Smooth muscle cell (in vitro differentiated cells): ENCODE data around the gene CFDP1. TPM values are rescaled to one million over a fixed set of nuclear protein-coding genes. Genes with fewer than 3 reads are reported as not detected.
A peak's percentile ranks its signal among the peaks of the same experiment; 100 is the strongest.
"Not testable (repeated sequence)": the region's sequence is repeated elsewhere in the genome, so short reads cannot be mapped to it uniquely, and the experiment has no call there.

Experiments used
- DNase-seq: peaks from one replicate; lab custom pipeline; 2025; ENCODE audit not compliant: unreplicated experiment; lab: John Stamatoyannopoulos, UW
- H2AFZ ChIP-seq: fragments of 200-600 bp; sonication (generic); 2 replicates; pipeline ENCODE4 v1.6.0; 2016; ENCODE audit warnings: antibody characterized with exemption, low read depth, mild to moderate bottlenecking
- H3F3A ChIP-seq: fragments of 200-600 bp; sonication (generic); 2 replicates; pipeline ENCODE4 v1.6.0; 2017; ENCODE audit warnings: antibody characterized with exemption, low read depth
- H3K27ac ChIP-seq: fragments of 200-600 bp; sonication (generic); 2 replicates; pipeline ENCODE4 v1.5.1; 2016; ENCODE audit warnings: low read depth, mild to moderate bottlenecking
- H3K27me3 ChIP-seq: fragments of 200-600 bp; sonication (generic); 2 replicates; pipeline ENCODE4 v1.6.1; 2016; ENCODE audit warnings: low read depth, mild to moderate bottlenecking
- H3K36me3 ChIP-seq: fragments of 200-600 bp; sonication (generic); 2 replicates; pipeline ENCODE4 v1.5.1; 2016; ENCODE audit warnings: low read depth
- H3K4me1 ChIP-seq: fragments of 200-600 bp; sonication (generic); 2 replicates; pipeline ENCODE4 v1.5.1; 2016; ENCODE audit warnings: low read depth
- H3K4me2 ChIP-seq: fragments of 200-600 bp; sonication (generic); 2 replicates; pipeline ENCODE4 v1.6.0; 2016; ENCODE audit warnings: mild to moderate bottlenecking
- H3K4me3 ChIP-seq: fragments of 200-600 bp; sonication (generic); 2 replicates; pipeline ENCODE4 v1.5.1; 2016; ENCODE audit warnings: mild to moderate bottlenecking
- H3K79me2 ChIP-seq: fragments of 200-600 bp; sonication (generic); 2 replicates; pipeline ENCODE4 v1.6.0; 2016; ENCODE audit warnings: low read depth, mild to moderate bottlenecking
- H3K9ac ChIP-seq: fragments of 200-600 bp; sonication (generic); 2 replicates; pipeline ENCODE4 v1.6.0; 2016; ENCODE audit warnings: low read depth
- H3K9me3 ChIP-seq: fragments of 200-600 bp; sonication (generic); replicated peaks from 2 replicates; pipeline ENCODE4 v1.5.1; 2016; ENCODE audit warnings: low read depth
- H4K20me1 ChIP-seq: fragments of 200-600 bp; sonication (generic); 2 replicates; pipeline ENCODE4 v1.6.0; 2016; ENCODE audit warnings: low read depth
- WGBS: methylation state at CpG from one replicate; pipeline ENCODE4 v1.1.7; 2016; ENCODE audit warnings: low lambda C conversion rate; 5-methylcytosine and 5-hydroxymethylcytosine counted together
- polyA plus RNA-seq: library from polyadenylated mRNA; unstranded; fragments of >200 nt; fragmentation: Nextera tagmentation; extraction: Ambion mirVana; gene quantifications from 2 replicates; pipeline ENCODE4 v1.2.1, GENCODE V29; 2016
- total RNA-seq: library from RNA; depleted of rRNA; stranded (reverse); fragments of >200 nt; gene quantifications from 2 replicates; pipeline ENCODE4 v1.2.3, GENCODE V29; 2014
- TF ChIP-seq, protein P1 (sequence below): fragments of 200-600 bp; sonication (generic); IDR thresholded peaks from 2 replicates; pipeline ENCODE4 v1.5.1; 2017; ENCODE audit warnings: borderline replicate concordance, mild to moderate bottlenecking, antibody characterized with exemption; ENCODE audit not compliant: insufficient read depth, poor library complexity, severe bottlenecking

Gene CFDP1
- total and polyA plus RNA-seq, 2 experiments from 2014 or later: 59.0 to 91.0 TPM

DNA sequence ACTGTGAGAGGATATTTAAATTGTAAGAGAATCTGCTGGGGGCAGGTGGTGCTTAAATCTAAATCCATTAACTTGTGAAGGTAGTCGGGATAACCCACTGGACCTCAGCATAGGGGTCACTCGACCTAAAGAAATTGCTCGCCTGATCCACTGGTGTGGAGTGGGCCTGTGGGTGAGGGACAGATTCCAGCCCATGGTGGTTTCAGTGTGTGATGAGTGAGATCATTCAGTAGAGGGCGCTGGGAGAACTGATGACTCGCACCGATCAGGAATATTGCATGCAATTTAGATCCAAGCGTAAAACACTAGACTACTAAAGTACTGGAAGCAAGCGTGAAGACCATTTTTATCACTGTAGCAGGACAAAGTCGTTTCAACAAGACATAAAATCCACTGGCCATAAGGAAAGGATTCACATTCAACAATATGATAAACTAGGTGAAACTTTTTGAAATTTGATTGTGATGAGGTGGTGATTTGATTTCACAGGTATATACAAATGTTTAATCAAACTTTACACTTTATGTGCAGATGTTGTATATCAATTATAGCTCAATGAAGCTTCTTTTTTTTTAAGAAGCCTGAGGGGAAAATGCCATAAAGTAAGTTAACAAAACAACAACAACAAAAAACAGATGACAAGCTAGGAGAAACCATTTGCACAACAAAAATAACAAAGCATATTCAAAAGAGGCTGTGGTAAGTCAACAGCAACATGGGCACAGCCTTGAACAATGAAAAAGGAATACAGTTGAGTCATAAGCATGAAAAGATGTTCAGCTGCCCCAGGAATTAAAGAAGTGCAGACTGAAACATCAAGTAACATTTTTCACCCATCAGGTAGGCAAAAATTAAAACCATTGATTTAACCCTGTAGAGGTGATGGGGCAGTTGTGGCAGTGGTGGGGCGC is 38.7 kb upstream of the CFDP1 start:
- Histone ChIP-seq H3K9ac (no peak overlapping the region), H3K4me1 (no peaks in the 10 kb centered on the region), H3K36me3 (no peaks in the 10 kb centered on the region), H2AFZ (no peak overlapping the region), H3K4me2 (no peak overlapping the region), H3K27ac (no peak overlapping the region), H3K4me3 (no peak overlapping the region), H3K27me3 (no peaks in the 10 kb centered on the region), H3K9me3 (no peaks in the 10 kb centered on the region), H3K79me2 (no peaks in the 10 kb centered on the region), H4K20me1 (no peaks in the 10 kb centered on the region), H3F3A (no peaks in the 10 kb centered on the region)
- no peak for DNase-seq
- 19% methylated on average over 10 of the region's 10 CpGs for WGBS
- TF ChIP-seq, protein P1, sequence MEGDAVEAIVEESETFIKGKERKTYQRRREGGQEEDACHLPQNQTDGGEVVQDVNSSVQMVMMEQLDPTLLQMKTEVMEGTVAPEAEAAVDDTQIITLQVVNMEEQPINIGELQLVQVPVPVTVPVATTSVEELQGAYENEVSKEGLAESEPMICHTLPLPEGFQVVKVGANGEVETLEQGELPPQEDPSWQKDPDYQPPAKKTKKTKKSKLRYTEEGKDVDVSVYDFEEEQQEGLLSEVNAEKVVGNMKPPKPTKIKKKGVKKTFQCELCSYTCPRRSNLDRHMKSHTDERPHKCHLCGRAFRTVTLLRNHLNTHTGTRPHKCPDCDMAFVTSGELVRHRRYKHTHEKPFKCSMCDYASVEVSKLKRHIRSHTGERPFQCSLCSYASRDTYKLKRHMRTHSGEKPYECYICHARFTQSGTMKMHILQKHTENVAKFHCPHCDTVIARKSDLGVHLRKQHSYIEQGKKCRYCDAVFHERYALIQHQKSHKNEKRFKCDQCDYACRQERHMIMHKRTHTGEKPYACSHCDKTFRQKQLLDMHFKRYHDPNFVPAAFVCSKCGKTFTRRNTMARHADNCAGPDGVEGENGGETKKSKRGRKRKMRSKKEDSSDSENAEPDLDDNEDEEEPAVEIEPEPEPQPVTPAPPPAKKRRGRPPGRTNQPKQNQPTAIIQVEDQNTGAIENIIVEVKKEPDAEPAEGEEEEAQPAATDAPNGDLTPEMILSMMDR: peak; percentile 57

DNA sequence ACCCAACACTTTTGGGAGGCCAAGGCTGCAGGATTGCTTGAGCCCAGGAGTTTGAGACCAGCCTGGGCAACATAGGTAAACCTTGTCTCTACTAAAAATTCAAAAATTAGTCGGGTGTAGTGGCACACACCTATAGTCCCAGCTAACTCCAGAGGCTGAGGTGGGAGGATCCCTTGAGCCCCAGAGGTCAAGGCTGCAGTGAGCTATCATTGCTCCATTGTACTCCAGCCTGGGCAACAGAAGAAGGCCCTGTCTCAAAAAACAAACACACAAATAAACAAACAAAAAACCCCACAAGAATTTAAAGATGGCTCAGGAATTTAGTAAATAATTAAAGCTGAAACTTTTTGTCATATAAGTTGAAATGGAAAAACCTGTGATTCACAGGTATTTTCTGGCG is 33.5 kb upstream of the CFDP1 start:
- Histone ChIP-seq H3K36me3 (no peaks in the 10 kb centered on the region), H3K9ac (no peak overlapping the region), H3F3A (no peaks in the 10 kb centered on the region), H2AFZ (no peak overlapping the region), H3K27me3 (no peaks in the 10 kb centered on the region), H3K27ac (no peak overlapping the region), H3K4me3 (no peak overlapping the region), H4K20me1 (peaks cover 17% of the 10 kb centered on the region), H3K9me3 (no peaks in the 10 kb centered on the region), H3K79me2 (peaks cover 21% of the 10 kb centered on the region), H3K4me1 (peaks cover 5% of the 10 kb centered on the region), H3K4me2 (no peak overlapping the region)
- no peak for DNase-seq
- 92% methylated on average over 2 of the region's 2 CpGs for WGBS
- TF ChIP-seq, protein P1: no peak

DNA sequence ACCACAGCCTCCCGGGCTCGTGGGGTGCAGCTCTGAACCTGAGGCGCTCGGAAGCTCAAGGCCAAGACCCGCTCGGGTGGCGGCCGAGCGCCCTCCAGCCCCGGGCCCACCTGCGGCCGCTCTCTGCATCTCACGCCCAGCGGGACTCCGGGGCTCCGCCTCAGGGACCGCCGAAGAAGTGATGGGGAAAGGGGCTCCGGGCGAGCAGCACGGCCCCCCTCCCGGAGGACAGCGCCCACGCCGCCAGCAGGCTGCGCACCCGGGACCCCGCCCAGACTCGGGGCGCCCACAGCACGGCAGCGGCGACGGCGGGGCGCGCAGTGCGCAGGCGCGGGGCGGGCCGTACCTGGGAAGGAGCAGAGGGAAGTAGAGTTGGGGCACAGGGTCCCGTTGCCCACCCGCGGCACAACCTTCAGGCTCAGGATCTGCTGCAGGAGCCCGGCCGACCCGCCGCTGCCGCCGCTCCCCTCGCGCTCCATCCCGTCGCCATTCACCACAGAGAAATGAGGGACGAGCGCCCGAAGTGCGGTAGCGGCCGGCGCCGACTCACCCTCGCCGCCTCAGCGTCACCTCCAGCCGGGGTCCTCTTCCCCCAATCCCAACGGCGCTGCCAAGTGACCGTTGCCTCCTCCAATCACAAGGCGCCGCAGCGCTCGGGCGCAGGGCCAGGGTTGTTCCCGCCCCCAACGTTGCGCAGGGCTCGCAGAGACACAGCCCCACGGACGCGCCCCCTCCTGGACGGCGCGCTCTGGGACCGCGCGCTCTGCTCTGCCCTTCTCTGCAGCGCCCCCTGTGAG is 31.0 kb upstream of the CFDP1 start, which contains the start of gene TMEM170A:
Gene TMEM170A (minus strand): TSS at position 568 of the 797 bp plus-strand sequence. CDS start 89 bp downstream, at position 479.
- H3K27me3 ChIP-seq: no peaks in the 10 kb centered on the region
- peak within 1 kb of the TSS; percentile 75 for H3K9ac ChIP-seq
- TF ChIP-seq, protein P1: peak; percentile 100
- peaks cover 11% of the 10 kb centered on the region for H3K4me1 ChIP-seq
- peaks cover 42% of the 10 kb centered on the region for H4K20me1 ChIP-seq
- peak; percentile 97 for DNase-seq
- peak within 1 kb of the TSS; percentile 92 for H3K4me3 ChIP-seq
- WGBS: under 1% methylated on average over 82 of the region's 89 CpGs
- H3K27ac ChIP-seq: peak within 1 kb of the TSS; percentile 78
- H3F3A ChIP-seq: no peaks in the 10 kb centered on the region
- H3K9me3 ChIP-seq: no peaks in the 10 kb centered on the region
- H3K79me2 ChIP-seq: peaks cover 45% of the 10 kb centered on the region
- H3K36me3 ChIP-seq: no peaks in the 10 kb centered on the region
- peak within 1 kb of the TSS; percentile 97 for H3K4me2 ChIP-seq
- H2AFZ ChIP-seq: peak within 1 kb of the TSS; percentile 90

DNA sequence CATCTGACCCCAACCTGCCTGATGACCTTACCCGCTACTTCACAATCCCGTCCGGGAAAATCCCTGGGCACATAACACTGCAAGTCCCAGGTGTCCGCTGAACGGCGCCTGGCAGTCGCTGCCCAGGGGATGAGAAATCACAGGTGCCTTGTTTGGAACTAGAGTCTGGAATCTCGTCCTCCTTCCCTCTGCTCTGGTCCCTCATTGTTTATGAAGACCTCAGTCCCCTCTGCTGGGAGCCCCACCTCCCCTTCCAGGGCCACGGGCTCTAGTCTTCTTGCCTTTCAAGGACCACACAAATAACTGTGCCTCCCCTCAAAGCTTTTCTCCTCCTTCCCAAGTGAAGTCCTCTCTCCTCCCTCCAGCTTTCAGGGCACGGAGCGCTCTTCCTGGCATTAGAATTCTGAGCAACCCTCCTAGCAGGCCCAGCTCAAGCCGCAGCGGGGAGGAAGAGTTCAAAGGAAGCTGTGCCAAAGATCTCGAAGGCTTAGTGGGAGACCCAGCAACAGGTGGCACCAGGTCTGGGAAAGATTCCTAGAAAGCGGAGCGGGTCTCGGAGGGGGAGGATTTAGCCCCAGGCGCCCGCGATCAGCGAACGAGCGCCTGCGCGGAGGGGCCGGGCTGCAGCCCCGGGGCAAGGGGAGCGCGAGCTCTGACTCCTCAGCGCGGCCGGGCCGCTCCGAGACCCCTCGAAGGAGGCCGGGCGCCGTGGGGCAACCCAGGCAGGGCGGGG is 30.3 kb upstream of the CFDP1 start:
- H3K4me1 ChIP-seq: peaks cover 11% of the 10 kb centered on the region
- H3K9me3 ChIP-seq, H3F3A ChIP-seq, H3K36me3 ChIP-seq, H3K27me3 ChIP-seq: not testable (repeated sequence)
- peaks cover 48% of the 10 kb centered on the region for H4K20me1 ChIP-seq
- H2AFZ ChIP-seq: peak overlapping the region; percentile 90
- peak overlapping the region; percentile 97 for H3K4me2 ChIP-seq
- peak; percentile 40 for DNase-seq
- WGBS: 6% methylated on average over 23 of the region's 39 CpGs
- H3K9ac ChIP-seq: peak overlapping the region; percentile 75
- peak overlapping the region; percentile 78 for H3K27ac ChIP-seq
- peaks cover 53% of the 10 kb centered on the region for H3K79me2 ChIP-seq
- H3K4me3 ChIP-seq: peak overlapping the region; percentile 92
